ENCODE data around the gene TBC1D22A. TPM values are rescaled to one million over a fixed set of nuclear protein-coding genes. Genes with fewer than 3 reads are reported as not detected.
A peak's percentile ranks its signal among the peaks of the same experiment; 100 is the strongest.

Gene TBC1D22A
- total RNA-seq, 1 donor from 2014 or later, result 34.1 TPM

- Histone ChIP-seq H3K36me3 (peaks cover 4% of the 10 kb centered on the region), H3K4me3 (no peak overlapping the region), H3K4me1 (peaks cover 21% of the 10 kb centered on the region), H3K27me3 (ENCODE audit: low read depth) (no peaks in the 10 kb centered on the region), H3K9me3 (no peaks in the 10 kb centered on the region), H3K27ac (peak overlapping the region; percentile 46)
- DNase-seq, result no peak
- no peak for TF ChIP-seq CTCF (IDR thresholded peaks at IDR 0.05)
- intact Hi-C loops (cut with DNase I), result no loop called here
- ATAC-seq, result peak; percentile 47 to 76
Measured at GRCh38 chr22:46934746-46935491, 172.5 kb downstream of the TBC1D22A start.

- peak overlapping the region; percentile 46 for H3K27ac ChIP-seq
Measured at GRCh38 chr22:46935506-46936377, 173.3 kb downstream of the TBC1D22A start.

GRCh38 chr22:46936378-46936903, 174.0 kb downstream of the TBC1D22A start:
- Histone ChIP-seq H3K36me3 (no peaks in the 10 kb centered on the region), H3K4me1 (peaks cover 21% of the 10 kb centered on the region), H3K9me3 (no peaks in the 10 kb centered on the region), H3K27me3 (ENCODE audit: low read depth) (no peaks in the 10 kb centered on the region), H3K4me3 (no peak overlapping the region), H3K27ac (no peak overlapping the region)
- ATAC-seq (peak; percentile 7 to 65), DNase-seq (no peak)
- intact Hi-C loops (cut with DNase I), result no loop called here
- no peak for TF ChIP-seq CTCF (IDR thresholded peaks at IDR 0.05)

More at GRCh38 chr22:46935506-46936377, 173.3 kb downstream of the TBC1D22A start:
- peak; percentile 67 to 83 for ATAC-seq
- H3K27me3 ChIP-seq (ENCODE audit: low read depth), result no peaks in the 10 kb centered on the region
- intact Hi-C loops (cut with DNase I), result no loop called here
- no peaks in the 10 kb centered on the region for H3K36me3 ChIP-seq
- DNase-seq, result peak; percentile 63
- no peak overlapping the region for H3K4me3 ChIP-seq
- no peaks in the 10 kb centered on the region for H3K9me3 ChIP-seq
- H3K4me1 ChIP-seq, result peaks cover 21% of the 10 kb centered on the region
- TF ChIP-seq CTCF (IDR thresholded peaks at IDR 0.05), result no peak

DNA sequence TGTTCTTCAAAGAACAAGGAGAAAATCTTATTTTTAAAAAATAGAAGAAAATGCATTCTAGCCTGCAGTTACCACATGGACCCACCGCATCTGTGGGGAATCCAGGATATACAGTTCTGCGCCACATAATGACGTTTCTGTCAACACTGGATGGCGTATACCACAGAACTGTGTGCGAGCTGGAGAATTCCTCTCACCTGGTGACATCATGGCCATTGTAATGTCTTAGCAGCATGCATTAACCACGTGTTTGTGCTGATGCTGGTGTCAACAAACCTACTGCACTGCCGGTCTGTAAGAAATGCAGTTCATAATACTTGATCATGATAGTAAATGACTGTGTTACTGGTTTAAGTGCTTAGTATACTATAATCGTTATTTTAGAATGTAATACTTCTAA, 174.7 kb downstream of the TBC1D22A start:
- no peak for TF ChIP-seq CTCF (IDR thresholded peaks at IDR 0.05)

DNA sequence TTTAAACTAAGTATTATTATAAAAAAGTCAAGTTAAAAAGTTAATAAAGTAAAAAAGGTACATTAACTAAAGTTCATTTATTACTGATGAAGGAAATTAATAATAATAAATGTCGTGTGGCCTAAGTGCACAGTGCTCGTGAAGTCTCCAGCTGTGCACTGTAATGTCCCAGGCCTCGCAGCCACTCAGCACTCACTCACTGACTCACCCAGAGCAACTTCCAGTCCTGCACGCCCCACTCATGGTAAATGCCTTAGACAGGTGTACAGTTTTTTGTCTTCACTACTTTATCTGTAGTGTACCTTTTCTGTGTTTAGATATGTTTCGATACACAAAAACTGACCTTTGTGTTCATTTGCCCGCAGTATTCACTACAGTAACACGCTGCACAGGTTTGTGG, 175.5 kb downstream of the TBC1D22A start:
- H3K9me3 ChIP-seq, result no peaks in the 10 kb centered on the region
- no peak for TF ChIP-seq CTCF (IDR thresholded peaks at IDR 0.05)
- peaks cover 23% of the 10 kb centered on the region for H3K4me1 ChIP-seq
- no peak overlapping the region for H3K4me3 ChIP-seq
- DNase-seq (no peak), ATAC-seq (no peak)
- intact Hi-C loops (cut with DNase I), result no loop called here
- no peak overlapping the region for H3K27ac ChIP-seq
- H3K27me3 ChIP-seq (ENCODE audit: low read depth), result no peaks in the 10 kb centered on the region
- no peaks in the 10 kb centered on the region for H3K36me3 ChIP-seq

More for the DNA sequence above, 174.7 kb downstream of the TBC1D22A start:
- H3K9me3 ChIP-seq, result no peaks in the 10 kb centered on the region
- H3K27me3 ChIP-seq (ENCODE audit: low read depth), result no peaks in the 10 kb centered on the region
- H3K4me3 ChIP-seq, result no peak overlapping the region
- no peak for DNase-seq
- H3K27ac ChIP-seq, result no peak overlapping the region
- H3K4me1 ChIP-seq, result peaks cover 21% of the 10 kb centered on the region
- intact Hi-C loops (cut with DNase I), result no loop called here
- no peaks in the 10 kb centered on the region for H3K36me3 ChIP-seq
- ATAC-seq, result no peak

Data from lower lobe of right lung (tissue), 2 donors.